B cell (primary cell): ENCODE data around the gene PEX16. TPM values are rescaled to one million over a fixed set of nuclear protein-coding genes. Genes with fewer than 3 reads are reported as not detected.
A peak's percentile ranks its signal among the peaks of the same experiment; 100 is the strongest.

Experiments used
- ATAC-seq: fragments of 200-7000 bp; cut with Tn5 transposase; one replicate; pipeline ENCODE4 v1.10.0; 2021; ENCODE audit warnings: low read depth, mild to moderate bottlenecking, moderate number of reproducible peaks, moderate library complexity
- CTCF ChIA-PET: fragments of 350-600 bp; sonication (Branson Sonifier 250); formaldehyde crosslinking; loops from one replicate; lab custom pipeline; 2021; ENCODE audit warnings: antibody characterized with exemption, inconsistent platforms; lab: Charles Lee
- POLR2A ChIA-PET: fragments of 350-600 bp; sonication (Branson Sonifier 250); formaldehyde crosslinking; loops from one replicate; lab custom pipeline; 2021; ENCODE audit warnings: antibody characterized with exemption; lab: Charles Lee
- DNase-seq: peaks from one replicate; pipeline ENCODE4 v3.0.0; 2013
- H2AFZ ChIP-seq: 2 replicates; pipeline ENCODE4 v1.6.1; 2012; ENCODE audit warnings: mild to moderate bottlenecking, low read depth, low read length; ENCODE audit not compliant: insufficient read depth, poor library complexity, severe bottlenecking
- H3K27ac ChIP-seq, 2 donors: 1 replicate in 1 of 2; 2 replicates in 1 of 2; pipeline ENCODE4 v1.5.1; 2012 to 2013; ENCODE audit warnings: low read length in 2 of 2, mild to moderate bottlenecking in 2 of 2, moderate library complexity in 1 of 2
- H3K27me3 ChIP-seq, 4 experiments: fragments of 200-600 bp in 1 of 4; sonication (generic) in 1 of 4; replicated peaks in 1 of 4; 1 replicate in 2 of 4; 2 replicates in 2 of 4; pipeline versions ENCODE4 v1.6.1 to v1.7.0; 2013 to 2016; ENCODE audit warnings: low read length in 3 of 4, mild to moderate bottlenecking in 2 of 4, mixed read lengths in 1 of 4, moderate library complexity in 1 of 4; ENCODE audit not compliant: insufficient read depth in 4 of 4, control insufficient read depth in 3 of 4; ENCODE audit errors: control extremely low read depth in 1 of 4
- H3K36me3 ChIP-seq, 2 experiments: replicated peaks in 1 of 2; 1 replicate in 1 of 2; 2 replicates in 1 of 2; pipeline versions ENCODE4 v1.6.1 to v1.7.1; 2013; ENCODE audit warnings: low read length in 1 of 2; ENCODE audit not compliant: insufficient read depth in 2 of 2, control insufficient read depth in 1 of 2; ENCODE audit errors: control extremely low read depth in 1 of 2, extremely low read depth in 1 of 2
- H3K4me1 ChIP-seq, 2 donors: fragments of 200-600 bp in 1 of 2; sonication (generic) in 1 of 2; 1 replicate in 1 of 2; 2 replicates in 1 of 2; pipeline versions ENCODE4 v1.5.1 to v1.6.1; 2013 to 2017; ENCODE audit warnings: low read length in 2 of 2; ENCODE audit not compliant: control insufficient read depth in 2 of 2, insufficient read depth in 2 of 2
- H3K4me2 ChIP-seq: replicated peaks from 2 replicates; pipeline ENCODE3; 2012; ENCODE audit warnings: mild to moderate bottlenecking, low read depth, low read length; ENCODE audit not compliant: poor library complexity, severe bottlenecking
- H3K4me3 ChIP-seq, 5 experiments: fragments of 200-600 bp in 1 of 5; sonication (generic) in 1 of 5; 1 replicate in 3 of 5; 2 replicates in 2 of 5; pipeline versions ENCODE4 v1.5.1 to v1.7.0; 2011 to 2016; ENCODE audit warnings: low read length in 4 of 5, mild to moderate bottlenecking in 4 of 5, low read depth in 2 of 5, control low read depth in 1 of 5, moderate library complexity in 1 of 5; ENCODE audit not compliant: insufficient read depth in 1 of 5; ENCODE audit errors: control extremely low read depth in 1 of 5, extremely low read depth in 1 of 5
- H3K79me2 ChIP-seq: fragments of 200-600 bp; sonication (generic); one replicate; pipeline ENCODE4 v1.6.0; 2016; ENCODE audit warnings: low read length; ENCODE audit not compliant: control insufficient read depth, insufficient read depth
- H3K9ac ChIP-seq: fragments of 200-600 bp; sonication (generic); 2 replicates; pipeline ENCODE4 v1.6.1; 2017; ENCODE audit warnings: mild to moderate bottlenecking, low read length, moderate library complexity
- H3K9me3 ChIP-seq, 3 donors: one replicate each; pipeline versions ENCODE4 v1.6.1 to v1.7.1; 2013; ENCODE audit warnings: low read length in 2 of 3; ENCODE audit not compliant: control insufficient read depth in 2 of 3, insufficient read depth in 1 of 3; ENCODE audit errors: control extremely low read depth in 1 of 3
- H4K20me1 ChIP-seq: 2 replicates; pipeline ENCODE4 v1.6.0; 2012; ENCODE audit warnings: mild to moderate bottlenecking, low read length; ENCODE audit not compliant: insufficient read depth, control insufficient read depth, poor library complexity, severe bottlenecking
- H3K27ac Mint-ChIP-seq: one replicate; pipeline ENCODE4 v1.8.0; 2021; ENCODE audit warnings: mixed read lengths
- H3K27me3 Mint-ChIP-seq: one replicate; pipeline ENCODE4 v1.8.0; 2021; ENCODE audit warnings: mixed read lengths
- H3K4me1 Mint-ChIP-seq: one replicate; pipeline ENCODE4 v1.8.0; 2021; ENCODE audit warnings: mixed read lengths
- H3K4me3 Mint-ChIP-seq: one replicate; pipeline ENCODE4 v1.8.0; 2021; ENCODE audit warnings: mixed read lengths
- H3K9me3 Mint-ChIP-seq: one replicate; pipeline ENCODE4 v1.8.0; 2022; ENCODE audit warnings: mixed read lengths; ENCODE audit not compliant: insufficient read depth
- EZH2 ChIP-seq: IDR thresholded peaks from 2 replicates; pipeline ENCODE4 v1.6.1; 2012; ENCODE audit warnings: borderline replicate concordance, low read depth, mild to moderate bottlenecking, moderate library complexity, low read length; ENCODE audit not compliant: insufficient read depth, poor library complexity, severe bottlenecking
- WGBS: methylation state at CpG from one replicate; pipeline ENCODE4 v1.1.5; 2013; ENCODE audit warnings: missing lambda C conversion rate; ENCODE audit not compliant: insufficient coverage; 5-methylcytosine and 5-hydroxymethylcytosine counted together
- intact Hi-C: fragments of 100-400 bp; cut with micrococcal nuclease; formaldehyde crosslinking; loops from one replicate; pipeline ENCODE4 v1.10.0; 2022
- polyA plus RNA-seq: library from polyadenylated mRNA; depleted of rRNA; stranded (reverse); fragments of >200 nt; gene quantifications from 2 replicates; pipeline ENCODE4 v1.2.3, GENCODE V29; 2012
- total RNA-seq, 2 donors: library from RNA; stranded (reverse); fragments of 120-200 nt in 1 of 2; gene quantifications; 1 replicate in 1 of 2; 2 replicates in 1 of 2; pipeline versions ENCODE4 v1.2.3 to v1.2.4, GENCODE V29; 2013 to 2022
- TF ChIP-seq, protein P1 (sequence below): fragments of 200-600 bp; IDR thresholded peaks from one replicate; pipeline ENCODE4 v1.8.0; 2022; ENCODE audit warnings: antibody characterized with exemption, mild to moderate bottlenecking

The PEX16 gene
- total and polyA plus RNA-seq, 2 donors (not counting 1 experiment from before 2014, with no cell fraction given) = 89.4 to 107 TPM

DNA sequence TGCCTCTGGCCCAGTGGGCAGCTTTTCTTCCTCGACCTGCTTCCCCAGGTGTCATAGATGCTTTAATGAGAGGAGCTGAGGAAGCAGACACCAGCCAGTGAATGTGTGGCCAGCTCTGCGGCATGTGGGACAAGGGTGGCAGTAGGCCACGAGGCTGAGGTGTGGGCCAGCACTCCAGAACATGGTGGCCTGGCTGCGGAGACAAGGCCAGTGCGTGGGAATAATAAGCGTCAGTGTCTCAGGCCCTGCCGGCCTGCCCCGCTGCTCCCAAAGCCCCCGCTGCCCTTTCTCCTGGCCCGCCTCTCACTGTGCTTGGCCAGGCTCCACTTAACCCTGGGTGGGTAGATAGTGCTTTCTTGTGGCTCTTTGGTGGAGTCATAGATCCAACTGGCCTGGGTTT lies 30.1 kb downstream of the PEX16 start:
- no peak for TF ChIP-seq EZH2
- TF ChIP-seq, protein P1, sequence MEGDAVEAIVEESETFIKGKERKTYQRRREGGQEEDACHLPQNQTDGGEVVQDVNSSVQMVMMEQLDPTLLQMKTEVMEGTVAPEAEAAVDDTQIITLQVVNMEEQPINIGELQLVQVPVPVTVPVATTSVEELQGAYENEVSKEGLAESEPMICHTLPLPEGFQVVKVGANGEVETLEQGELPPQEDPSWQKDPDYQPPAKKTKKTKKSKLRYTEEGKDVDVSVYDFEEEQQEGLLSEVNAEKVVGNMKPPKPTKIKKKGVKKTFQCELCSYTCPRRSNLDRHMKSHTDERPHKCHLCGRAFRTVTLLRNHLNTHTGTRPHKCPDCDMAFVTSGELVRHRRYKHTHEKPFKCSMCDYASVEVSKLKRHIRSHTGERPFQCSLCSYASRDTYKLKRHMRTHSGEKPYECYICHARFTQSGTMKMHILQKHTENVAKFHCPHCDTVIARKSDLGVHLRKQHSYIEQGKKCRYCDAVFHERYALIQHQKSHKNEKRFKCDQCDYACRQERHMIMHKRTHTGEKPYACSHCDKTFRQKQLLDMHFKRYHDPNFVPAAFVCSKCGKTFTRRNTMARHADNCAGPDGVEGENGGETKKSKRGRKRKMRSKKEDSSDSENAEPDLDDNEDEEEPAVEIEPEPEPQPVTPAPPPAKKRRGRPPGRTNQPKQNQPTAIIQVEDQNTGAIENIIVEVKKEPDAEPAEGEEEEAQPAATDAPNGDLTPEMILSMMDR = no peak
- ATAC-seq (no peak), DNase-seq (no peak)
- Mint-ChIP-seq H3K9me3 (no peaks in the 10 kb centered on the region), H3K4me3 (no peak overlapping the region), H3K27ac (no peak overlapping the region), H3K4me1 (peaks cover 12% of the 10 kb centered on the region), H3K27me3 (no peaks in the 10 kb centered on the region)
- ChIA-PET POLR2A (no interaction called here), CTCF (no interaction called here)
- Histone ChIP-seq H3K4me1 (peaks cover 11 to 12% of the 10 kb centered on the region in 2 donors), H3K4me2 (no peak overlapping the region), H3K27ac (no peak overlapping the region), H3K4me3 (no peak overlapping the region), H4K20me1 (peaks cover 21% of the 10 kb centered on the region), H2AFZ (no peak overlapping the region), H3K79me2 (no peaks in the 10 kb centered on the region), H3K36me3 (no peaks in the 10 kb centered on the region), H3K9ac (no peak overlapping the region), H3K9me3 (no peaks in the 10 kb centered on the region), H3K27me3 (peaks cover 0 to 14% (median under 1%) of the 10 kb centered on the region in 4 experiments)
- WGBS = 98% methylated on average over 10 of the region's 10 CpGs
- intact Hi-C loops = no loop called here

DNA sequence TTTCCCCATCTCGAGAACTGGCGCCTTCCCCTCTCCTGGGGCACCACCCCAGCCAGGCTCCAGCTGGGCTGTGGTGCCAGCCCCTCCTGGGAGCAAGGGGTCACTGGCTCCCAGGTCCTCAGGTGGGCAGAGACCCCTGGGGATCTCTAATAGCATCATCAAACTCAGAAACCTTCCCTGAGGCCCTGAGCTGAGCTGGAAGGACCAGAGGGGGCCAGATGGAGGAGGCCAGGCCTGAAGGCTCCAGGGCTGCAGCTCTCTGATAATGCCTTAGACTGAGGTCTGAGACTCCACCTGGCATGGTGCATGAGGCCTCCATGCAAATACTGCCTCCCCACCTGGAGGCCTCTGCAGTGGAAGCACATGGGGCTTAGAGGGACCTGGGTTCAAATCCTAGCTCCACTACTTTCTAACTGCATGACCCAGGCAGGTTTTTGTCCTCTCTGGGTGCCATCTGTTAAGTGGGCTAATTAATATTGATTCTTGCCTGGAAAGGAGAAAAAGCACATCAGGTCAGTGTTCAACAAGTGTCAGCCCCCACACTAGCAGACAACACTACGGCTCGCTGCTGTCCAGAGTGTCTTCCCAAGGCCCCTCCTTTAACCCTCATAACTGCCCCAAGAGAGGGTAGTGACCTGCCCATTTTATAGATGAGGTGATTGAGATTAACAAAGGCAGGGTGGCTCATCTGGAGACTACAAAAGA lies 30.7 kb downstream of the PEX16 start:
- ChIA-PET POLR2A (no interaction called here), CTCF (no interaction called here)
- Mint-ChIP-seq H3K27ac (no peak overlapping the region), H3K4me3 (peak overlapping the region; percentile 52), H3K4me1 (peaks cover 12% of the 10 kb centered on the region), H3K27me3 (no peaks in the 10 kb centered on the region), H3K9me3 (no peaks in the 10 kb centered on the region)
- Histone ChIP-seq H3K4me1 (peaks cover 11 to 12% of the 10 kb centered on the region in 2 donors), H3K27ac (no peak overlapping the region), H3K9ac (no peak overlapping the region), H2AFZ (no peak overlapping the region), H3K36me3 (peaks cover 0 to 2% of the 10 kb centered on the region in 2 experiments), H3K79me2 (no peaks in the 10 kb centered on the region), H3K27me3 (peaks cover 0 to 13% (median 0%) of the 10 kb centered on the region in 4 experiments), H3K4me2 (no peak overlapping the region), H3K4me3 (no peak overlapping the region), H3K9me3 (no peaks in the 10 kb centered on the region), H4K20me1 (peaks cover 21% of the 10 kb centered on the region)
- ATAC-seq (no peak), DNase-seq (no peak)
- TF ChIP-seq, protein P1 = no peak
- no peak for TF ChIP-seq EZH2
- WGBS = 88% methylated on average over 2 of the region's 4 CpGs
- intact Hi-C loops = no loop called here
